Right atrium auricular region (tissue), 2 donors: Measurements from ENCODE around the gene CAMK1G. TPM values are rescaled to one million over a fixed set of nuclear protein-coding genes. Genes with fewer than 3 reads are reported as not detected.

Experiments used
- DNase-seq: peaks from one replicate; pipeline ENCODE4 v3.0.0-alpha.2; 2019; ENCODE audit warnings: low spot score
- H3K27ac ChIP-seq, 2 donors: fragments of 200-600 bp; sonication (generic); 1 replicate in 1 of 2; 2 replicates in 1 of 2; pipeline ENCODE4 v1.5.1; 2016 to 2019
- H3K27me3 ChIP-seq, 2 donors: fragments of 200-600 bp; sonication (generic); one replicate each; pipeline versions ENCODE4 v1.5.1 to v1.6.0; 2017 to 2019
- H3K36me3 ChIP-seq: fragments of 200-600 bp; sonication (generic); one replicate; pipeline ENCODE4 v1.5.1; 2016
- H3K4me1 ChIP-seq, 2 donors: fragments of 200-600 bp; sonication (generic); one replicate each; pipeline versions ENCODE4 v1.5.1 to v1.6.0; 2017 to 2019
- H3K4me3 ChIP-seq, 2 donors: fragments of 200-600 bp; sonication (generic); 1 replicate in 1 of 2; 2 replicates in 1 of 2; pipeline ENCODE4 v1.5.1; 2017 to 2019; ENCODE audit warnings: mild to moderate bottlenecking in 1 of 2, moderate library complexity in 1 of 2
- H3K9me3 ChIP-seq, 2 donors: fragments of 200-600 bp; sonication (generic); one replicate each; pipeline ENCODE4 v1.5.1; 2019
- CTCF ChIP-seq, 2 donors: fragments of 200-600 bp; sonication (generic); IDR thresholded peaks; one replicate each; pipeline ENCODE4 v1.5.1; 2019; ENCODE audit warnings: antibody characterized with exemption in 2 of 2
- total RNA-seq, 2 donors: library from RNA; depleted of rRNA; stranded (reverse); fragments of >200 nt; gene quantifications; one replicate each; pipeline ENCODE4 v1.1.0, GENCODE V29; 2016

CAMK1G gene
- total RNA-seq, 2 donors from 2014 or later = 0.28 TPM; not detected in 1

- Histone ChIP-seq H3K9me3 (no peaks in the 10 kb centered on the region), H3K27me3 (no peaks in the 10 kb centered on the region), H3K36me3 (no peaks in the 10 kb centered on the region), H3K27ac (no peak overlapping the region), H3K4me1 (peaks cover 0 to 27% of the 10 kb centered on the region in 2 donors), H3K4me3 (no peak overlapping the region)
- TF ChIP-seq CTCF (IDR thresholded peaks at IDR 0.05) = no peak
- DNase-seq = no peak
These were observed 30.6 kb downstream of the CAMK1G start for GRCh38 chr1:209614151-209614420.

DNA sequence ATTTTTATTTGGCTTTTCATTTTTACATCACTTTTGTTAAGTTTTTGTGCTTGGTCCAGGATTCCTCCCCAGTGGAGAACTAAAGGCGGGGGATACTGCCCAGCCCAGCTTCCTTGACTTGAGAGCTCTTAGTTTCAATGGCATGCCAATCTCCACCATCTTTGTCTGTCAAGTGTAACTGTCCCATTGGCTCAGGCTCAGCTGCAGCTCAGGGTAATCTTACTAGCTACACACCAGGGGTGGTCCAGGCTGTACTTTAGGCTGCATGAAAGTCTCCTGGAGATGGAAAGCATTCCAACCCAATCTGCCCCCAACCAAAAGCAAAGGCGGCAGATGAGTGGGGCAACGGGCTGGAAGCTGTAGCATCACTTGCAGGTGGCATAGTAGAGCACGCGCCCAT lies 31.4 kb downstream of the CAMK1G start:
- H3K9me3 ChIP-seq = no peaks in the 10 kb centered on the region
- H3K4me1 ChIP-seq = peaks cover 0 to 28% of the 10 kb centered on the region in 2 donors
- TF ChIP-seq CTCF (IDR thresholded peaks at IDR 0.05) = no peak
- no peaks in the 10 kb centered on the region for H3K36me3 ChIP-seq
- no peak overlapping the region for H3K4me3 ChIP-seq
- no peak overlapping the region for H3K27ac ChIP-seq
- no peaks in the 10 kb centered on the region for H3K27me3 ChIP-seq
- no peak for DNase-seq

DNA sequence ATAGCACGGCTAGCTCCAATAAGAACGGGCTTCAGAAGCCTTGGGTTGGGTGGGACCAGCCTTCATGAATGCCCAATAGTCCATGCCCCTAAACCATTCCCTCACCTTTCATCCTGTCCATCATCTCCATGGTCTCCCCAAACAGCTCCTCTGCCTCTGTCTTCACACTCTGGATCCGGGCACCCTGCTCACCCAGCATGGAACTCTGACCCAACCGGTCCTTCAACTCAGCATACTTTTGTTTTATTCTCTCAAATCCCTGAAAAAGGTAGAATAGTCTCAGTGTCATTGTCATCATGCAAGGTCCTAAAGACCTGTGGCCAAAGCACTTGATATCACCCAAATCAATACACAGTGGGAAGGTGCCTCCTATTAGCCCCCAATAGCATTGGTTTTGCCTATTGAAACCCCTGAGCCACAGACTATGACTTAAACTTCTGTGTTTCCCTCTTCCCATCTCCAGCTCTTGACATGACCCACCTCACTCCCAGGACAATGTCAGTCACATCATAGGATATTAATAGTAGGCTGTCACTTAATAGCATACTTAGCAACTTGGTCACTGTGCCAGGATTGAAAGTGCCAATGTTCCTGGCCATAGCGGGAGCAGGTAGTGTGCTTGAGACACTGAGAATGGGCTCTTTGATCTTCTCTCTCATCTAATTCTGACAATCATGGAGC lies 33.0 kb downstream of the CAMK1G start:
- Histone ChIP-seq H3K4me1 (peaks cover 0 to 42% of the 10 kb centered on the region in 2 donors), H3K9me3 (no peaks in the 10 kb centered on the region), H3K27ac (peak overlapping the region; percentile 75 to 88), H3K4me3 (no peak overlapping the region), H3K36me3 (no peaks in the 10 kb centered on the region), H3K27me3 (no peaks in the 10 kb centered on the region)
- no peak for DNase-seq
- TF ChIP-seq CTCF (IDR thresholded peaks at IDR 0.05) = no peak

- Histone ChIP-seq H3K27me3 (no peaks in the 10 kb centered on the region), H3K27ac (peak overlapping the region; percentile 75 to 88), H3K4me3 (no peak overlapping the region), H3K9me3 (no peaks in the 10 kb centered on the region), H3K4me1 (peaks cover 0 to 47% of the 10 kb centered on the region in 2 donors), H3K36me3 (no peaks in the 10 kb centered on the region)
- no peak for DNase-seq
- TF ChIP-seq CTCF (IDR thresholded peaks at IDR 0.05) = peak in 1 of 2 donors; percentile 34
These were observed 33.6 kb downstream of the CAMK1G start for GRCh38 chr1:209617047-209617673.

GRCh38 chr1:209617755-209618154 lies 34.2 kb downstream of the CAMK1G start:
- TF ChIP-seq CTCF (IDR thresholded peaks at IDR 0.05) = no peak
- Histone ChIP-seq H3K4me1 (peaks cover 0 to 49% of the 10 kb centered on the region in 2 donors), H3K9me3 (no peaks in the 10 kb centered on the region), H3K4me3 (no peak overlapping the region), H3K27ac (peak overlapping the region; percentile 75 to 88), H3K27me3 (no peaks in the 10 kb centered on the region), H3K36me3 (no peaks in the 10 kb centered on the region)
- no peak for DNase-seq
